HG03139 (cell line): ENCODE results near the gene BIVM.
A peak's percentile ranks its signal among the peaks of the same experiment; 100 is the strongest.

ENCODE experiments used
- ATAC-seq: cut with Tn5 transposase; IDR thresholded peaks from one replicate; pipeline ENCODE4 v1.9.1; 2021; ENCODE audit not compliant: unreplicated experiment

Gene BIVM

DNA sequence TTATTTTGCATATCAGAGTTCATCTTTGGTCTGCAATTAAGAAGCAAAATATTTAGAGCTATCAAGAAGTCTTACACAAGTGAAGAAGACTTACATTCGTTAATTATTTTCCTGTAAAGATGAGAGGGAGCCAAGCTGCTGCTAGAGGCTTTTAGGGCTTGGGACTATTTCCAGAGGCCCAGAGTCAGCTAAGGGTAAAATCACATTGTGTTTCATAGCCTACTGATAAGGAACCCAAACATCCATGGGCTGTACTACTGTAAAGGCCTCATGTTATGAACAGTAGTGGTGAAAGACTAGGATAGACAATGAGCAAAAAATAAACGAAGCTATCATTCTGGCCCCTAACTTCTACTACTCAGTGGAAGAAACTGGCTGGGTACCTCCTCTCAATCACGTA lies 14.4 kb upstream of the BIVM start:
- ATAC-seq = no peak

DNA sequence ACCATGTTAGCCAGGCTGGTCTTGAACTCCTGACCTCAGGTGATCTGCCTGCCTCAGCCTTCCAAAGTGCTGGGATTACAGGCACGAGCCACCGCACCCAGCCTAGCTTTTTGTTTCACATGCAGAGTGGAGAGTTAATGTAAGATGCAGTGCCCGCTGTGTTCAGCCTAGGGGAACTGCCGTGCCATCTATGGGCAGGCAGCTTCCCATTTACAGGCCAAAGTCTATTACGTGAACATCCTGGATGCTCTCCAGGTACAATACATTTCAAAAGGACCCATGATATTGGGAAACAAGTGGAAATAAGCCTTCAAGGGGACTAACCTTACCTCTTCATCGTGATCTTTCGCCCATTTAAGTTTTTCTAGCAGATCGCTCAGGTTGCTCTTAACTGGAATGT lies 10.2 kb upstream of the BIVM start:
- ATAC-seq = no peak

DNA sequence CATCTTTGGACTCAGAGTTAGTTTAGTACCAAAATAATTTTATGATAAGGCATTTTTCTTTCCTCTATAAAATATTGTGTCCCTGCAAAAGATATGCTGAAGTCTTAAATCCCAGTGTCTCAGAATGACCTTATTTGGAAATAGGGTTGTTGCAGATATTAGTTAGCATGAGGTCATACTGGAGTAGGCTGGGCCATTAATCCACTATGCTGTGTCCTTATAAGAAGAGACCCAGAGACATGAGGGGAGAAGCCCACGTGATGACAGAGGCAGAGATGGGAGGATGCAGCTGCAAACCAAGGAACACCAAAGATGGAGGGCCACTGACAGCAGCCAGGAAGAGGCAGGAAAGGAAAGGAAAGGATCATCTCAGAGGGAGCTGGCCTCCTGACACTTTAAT lies 6.5 kb upstream of the BIVM start:
- no peak for ATAC-seq

DNA sequence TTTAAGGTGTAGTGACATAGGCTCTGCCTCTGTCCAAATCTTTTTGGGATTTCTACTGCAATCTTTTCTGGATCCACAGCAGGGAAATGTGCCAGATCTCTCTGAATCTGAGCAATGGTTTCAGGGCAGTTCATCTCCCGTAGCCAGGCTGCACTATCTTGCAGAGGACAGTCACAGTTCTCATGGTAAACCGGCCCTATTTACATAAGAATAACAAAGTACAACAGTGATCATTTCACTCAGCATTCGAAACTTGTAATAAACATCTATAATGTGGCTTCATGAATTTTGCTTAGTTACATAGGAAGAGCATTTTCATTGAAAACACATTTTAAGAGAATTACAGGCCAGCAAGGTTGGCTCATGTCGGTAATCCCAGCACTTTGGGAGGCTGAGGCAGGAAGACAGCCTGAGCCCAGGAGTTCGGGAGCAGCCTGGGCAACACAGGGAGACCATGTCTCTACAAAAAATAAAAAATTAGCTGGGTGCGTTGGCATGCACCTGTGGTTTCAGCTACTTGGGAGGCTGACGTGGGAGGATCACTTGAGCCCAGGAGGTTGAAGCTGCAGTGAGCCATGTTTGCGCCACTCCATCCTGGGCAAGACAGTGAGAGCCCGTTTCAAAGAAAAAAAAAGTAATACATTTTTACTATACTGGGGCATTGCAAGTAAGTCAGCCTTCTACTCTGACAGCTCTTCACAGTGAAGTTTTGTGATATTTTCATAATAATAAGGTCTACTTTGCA lies 5.1 kb upstream of the BIVM start:
- no peak for ATAC-seq

DNA sequence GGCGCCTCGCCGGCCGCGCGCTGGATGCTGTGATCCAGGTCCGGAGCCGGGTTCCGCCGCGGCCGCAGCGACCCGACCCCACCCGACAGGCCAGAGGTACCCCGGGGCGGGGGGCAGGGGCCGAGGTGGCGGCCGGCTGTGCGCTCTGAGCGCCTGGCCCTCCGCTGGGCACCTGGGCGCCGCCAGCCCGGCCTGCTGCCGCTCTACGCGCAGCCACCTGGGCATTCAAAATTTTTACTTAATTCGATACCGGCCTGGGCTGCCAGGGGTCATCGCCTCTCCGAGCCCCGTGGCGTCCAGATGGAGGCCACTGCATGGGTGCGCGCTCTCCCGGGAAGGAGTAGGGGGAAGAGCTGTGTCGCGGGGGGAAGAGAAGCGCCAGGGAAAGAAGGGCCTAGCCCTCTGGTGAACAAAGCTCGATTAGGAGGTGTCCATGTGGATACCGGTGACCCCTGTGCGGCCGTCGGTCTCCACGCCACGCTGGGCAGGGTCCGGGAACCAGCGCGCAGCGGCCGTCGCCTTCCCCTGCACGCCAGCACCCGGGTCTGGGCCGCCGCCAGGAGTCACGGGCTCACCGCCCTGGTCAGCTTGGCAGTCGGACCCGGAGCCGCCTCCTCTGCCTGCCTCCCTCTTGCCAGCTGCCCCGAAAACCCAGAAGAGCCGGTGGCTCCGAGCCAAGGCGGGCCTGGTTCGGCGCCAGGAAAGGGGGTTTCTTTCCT lies 666 bp downstream of the BIVM start:
- peak; percentile 2 for ATAC-seq

DNA sequence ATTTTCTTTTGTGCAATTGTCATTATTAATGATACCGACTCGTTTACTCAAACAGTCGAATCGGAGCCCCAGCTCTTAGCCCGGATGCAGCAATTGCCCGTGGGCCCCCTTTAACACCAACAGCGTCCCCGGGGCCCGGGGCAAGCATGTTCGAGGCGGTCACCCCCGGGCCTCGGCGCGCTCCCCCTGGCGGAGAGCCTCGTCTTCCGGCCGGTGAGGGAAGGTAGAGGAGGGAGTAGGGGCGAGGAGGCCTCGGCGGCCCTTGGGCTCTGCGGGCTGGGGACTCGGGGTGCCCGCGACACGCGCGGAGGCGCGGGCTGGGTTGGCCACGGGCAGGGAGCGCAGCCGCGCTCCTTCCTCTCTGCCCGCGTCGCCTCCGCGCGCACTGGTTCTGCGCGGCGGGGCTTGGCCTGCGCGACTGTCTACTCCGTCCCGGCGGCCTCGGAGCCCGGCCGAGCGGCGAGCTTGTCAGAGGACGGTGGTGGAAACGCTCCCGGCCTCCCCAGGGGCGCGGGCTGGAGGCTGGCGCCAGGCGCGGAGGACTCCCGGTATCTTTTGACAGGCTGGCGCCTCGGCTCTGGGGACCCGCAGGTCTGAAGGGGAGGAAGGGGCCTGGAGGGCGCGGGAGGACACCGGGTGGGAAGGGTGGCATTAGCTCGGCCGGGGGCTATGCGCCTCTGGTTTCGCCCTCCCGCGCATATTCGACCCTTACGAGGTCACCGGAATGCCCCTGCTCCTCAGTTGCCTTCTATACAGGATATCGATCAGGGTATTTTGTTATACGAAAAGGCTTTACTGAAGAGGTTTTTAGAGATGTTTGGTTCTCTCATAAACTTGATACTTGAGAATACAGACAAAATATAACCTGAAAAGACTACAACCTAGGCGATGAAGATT lies 1.5 kb downstream of the BIVM start:
- peak; percentile 75 for ATAC-seq

DNA sequence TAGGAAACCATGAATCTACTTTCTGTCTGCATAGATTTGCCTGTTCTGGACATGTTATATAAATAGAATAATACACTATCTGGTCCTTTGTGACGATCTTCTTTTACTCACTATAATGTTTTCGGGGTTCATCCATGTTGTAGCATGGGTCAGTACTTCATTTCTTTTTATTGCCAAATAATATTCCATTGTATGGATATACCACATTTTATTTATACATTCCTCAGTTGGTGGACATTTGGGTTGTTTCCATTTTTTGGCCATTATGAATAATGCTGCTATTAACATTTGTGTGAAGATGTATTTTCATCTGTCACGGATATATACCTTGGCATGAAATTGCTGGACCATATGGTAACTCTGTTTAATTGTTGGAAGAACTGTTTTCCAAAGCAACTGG lies 6.8 kb downstream of the BIVM start:
- ATAC-seq = no peak

DNA sequence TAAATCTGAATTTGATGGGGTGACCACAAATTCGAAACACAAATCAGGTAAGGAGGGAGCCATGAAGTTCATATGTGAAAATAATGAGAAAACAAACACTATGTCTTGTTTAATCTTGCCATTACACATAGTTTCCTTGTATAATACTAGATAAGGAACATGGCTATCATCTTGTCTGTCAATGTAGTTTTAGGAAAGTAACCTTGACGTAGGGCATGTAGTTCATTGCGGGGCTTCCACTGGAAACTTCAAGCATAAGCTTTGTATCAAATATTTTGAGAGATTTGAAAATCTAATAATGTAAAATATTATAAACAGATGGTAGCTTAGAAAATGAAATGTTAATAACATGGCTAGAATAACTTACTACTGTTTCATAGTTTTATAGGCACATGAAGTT lies 8.8 kb downstream of the BIVM start:
- ATAC-seq = no peak

DNA sequence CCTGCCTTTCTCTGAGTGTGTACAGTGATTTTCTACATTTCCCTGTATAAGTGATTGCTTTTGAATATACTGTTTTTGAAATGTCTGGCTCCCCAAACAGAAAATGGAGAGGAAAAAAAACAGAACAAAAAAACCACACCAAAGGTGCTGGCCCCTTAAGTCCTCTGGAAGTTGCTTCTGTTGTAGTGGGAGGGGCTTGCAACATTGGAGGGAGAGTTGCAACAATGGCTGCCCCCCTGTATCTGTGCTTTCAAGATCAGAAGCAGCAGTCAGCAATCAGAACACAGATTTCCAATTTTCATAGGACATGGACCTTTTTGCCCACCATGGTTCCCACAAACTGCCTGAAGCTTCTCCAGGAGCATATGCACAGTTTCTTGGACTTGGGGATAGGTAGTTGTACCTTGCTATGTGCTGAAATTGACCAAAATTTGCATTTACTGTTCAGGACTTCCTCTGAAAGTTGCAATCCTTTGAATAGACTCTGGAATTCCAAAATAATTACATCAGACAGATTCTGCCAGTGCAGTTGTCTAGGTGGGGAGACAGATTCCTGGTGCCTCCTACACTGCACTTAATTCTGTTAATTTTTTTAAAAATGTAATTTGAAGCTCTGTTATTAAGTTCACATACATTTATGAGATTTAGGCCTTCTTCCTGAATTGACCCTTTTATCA lies 13.8 kb downstream of the BIVM start:
- ATAC-seq = no peak

DNA sequence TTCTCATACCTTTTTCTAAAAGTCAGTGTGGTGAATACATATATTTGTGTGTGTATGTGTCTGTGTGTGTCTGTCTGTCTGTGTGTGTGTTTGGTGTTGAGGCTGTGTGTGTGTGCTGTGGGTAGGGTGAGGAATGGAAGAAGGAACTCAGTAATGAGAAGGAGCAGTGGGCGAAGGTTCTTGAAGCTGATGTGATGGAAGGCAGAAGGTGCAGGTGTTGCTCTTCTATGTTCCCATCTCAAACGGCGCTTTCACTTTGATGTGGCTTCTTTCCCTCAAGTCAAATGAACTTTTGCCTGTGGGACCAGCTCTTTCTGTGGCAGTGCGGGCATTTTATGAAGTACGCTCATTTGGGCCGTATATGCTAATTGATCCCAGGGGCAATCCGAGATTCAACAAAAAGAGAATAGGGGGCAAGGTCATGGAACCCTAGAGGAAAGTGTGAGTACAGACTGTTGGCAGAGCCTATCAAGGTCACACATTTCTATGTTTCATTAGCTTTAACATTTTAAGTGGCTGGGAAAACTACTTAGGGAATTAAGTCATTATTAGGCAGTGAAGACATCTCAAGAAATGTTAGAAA lies 15.2 kb downstream of the BIVM start:
- ATAC-seq = no peak

DNA sequence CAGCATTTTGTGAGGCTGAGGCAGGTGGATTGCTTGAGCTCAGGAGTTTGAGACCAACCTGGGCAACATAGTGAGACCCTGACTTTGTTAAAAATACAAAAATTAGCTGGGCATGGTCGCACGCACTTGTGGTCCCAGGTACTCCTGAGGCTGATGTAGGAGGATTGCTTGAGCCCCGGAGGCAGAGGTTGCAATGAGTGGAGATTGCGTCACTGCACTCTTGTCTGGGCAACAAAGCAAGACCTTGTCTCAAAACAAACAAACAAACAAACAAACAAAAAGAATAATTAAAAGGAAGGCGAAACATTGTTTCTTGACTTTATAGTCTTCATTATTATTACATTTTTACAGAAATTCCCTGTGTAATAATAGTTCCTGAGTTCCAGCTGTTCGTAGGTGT lies 15.9 kb downstream of the BIVM start:
- no peak for ATAC-seq

DNA sequence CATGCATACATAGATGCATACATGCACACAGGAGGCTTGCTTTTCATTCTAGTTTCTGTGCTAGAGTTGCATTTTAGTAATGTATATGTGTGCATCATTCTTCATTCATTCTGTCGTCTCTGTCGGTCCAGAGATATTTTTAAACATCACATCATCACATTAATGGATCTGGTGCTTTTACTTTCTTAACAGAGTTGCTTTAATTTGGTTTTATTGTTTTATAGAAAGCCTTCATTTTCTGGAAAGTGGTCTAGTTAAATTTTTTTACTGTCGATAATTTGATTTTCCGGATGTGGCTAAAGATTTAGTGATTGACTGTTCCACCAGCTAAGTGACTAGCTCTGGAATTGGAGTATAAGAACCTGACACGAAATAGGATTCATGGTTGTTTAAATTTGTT lies 16.9 kb downstream of the BIVM start:
- ATAC-seq = no peak

DNA sequence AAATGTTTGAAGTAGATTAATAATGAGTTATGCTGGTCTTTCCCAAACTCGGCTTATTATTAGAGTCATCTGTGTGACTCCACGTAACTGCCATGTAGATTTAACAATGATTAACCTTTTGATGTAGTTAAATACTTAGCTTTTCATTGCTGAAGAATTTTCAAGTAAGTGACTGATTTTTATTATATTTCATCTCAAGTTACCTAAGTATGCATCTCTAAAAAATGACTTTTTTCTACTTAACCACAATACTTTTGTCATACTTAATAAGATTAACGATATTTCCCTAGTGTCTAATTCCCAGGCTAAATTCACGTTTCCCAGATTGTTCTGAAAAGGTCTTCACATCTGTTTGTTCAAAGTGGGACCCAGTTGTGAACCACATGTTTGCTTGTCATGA lies 17.8 kb downstream of the BIVM start:
- ATAC-seq = no peak

DNA sequence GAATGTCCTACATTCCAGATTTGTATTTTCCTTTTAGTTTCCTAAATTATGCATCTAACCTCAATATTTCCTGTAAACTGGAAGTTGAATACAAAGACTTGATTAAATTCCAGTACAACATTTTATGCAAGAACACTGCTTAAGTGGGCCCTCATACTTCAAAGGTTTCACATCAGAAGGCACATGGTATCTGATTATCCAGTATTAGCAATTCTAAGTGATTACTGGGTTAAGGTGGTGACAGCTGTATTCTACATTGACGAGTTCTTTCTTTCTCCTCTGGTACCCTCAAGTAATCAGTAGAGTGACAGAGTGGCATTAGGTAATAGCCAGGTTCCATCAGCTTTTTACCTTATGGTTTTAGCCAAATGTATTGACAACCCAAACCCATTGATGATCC lies 18.3 kb downstream of the BIVM start:
- no peak for ATAC-seq

DNA sequence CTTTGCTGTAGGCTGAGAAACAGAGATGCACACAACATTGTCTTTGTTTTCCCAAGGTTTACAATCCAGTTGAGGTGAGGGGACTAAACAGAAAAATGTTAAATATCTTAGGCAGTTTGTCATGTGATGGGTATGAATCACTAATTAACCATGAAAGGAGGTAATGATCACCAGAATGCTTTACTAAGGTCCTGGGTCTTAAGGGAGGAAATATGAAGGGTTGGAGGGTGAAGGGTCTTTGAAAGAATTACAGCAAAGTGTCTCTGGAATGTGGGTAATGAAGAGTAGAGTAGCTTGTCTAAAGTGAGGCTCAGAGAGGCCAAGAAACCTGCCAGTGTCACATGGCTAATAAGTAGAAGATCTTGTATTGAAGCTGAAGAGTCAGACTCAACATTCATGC lies 19.0 kb downstream of the BIVM start:
- no peak for ATAC-seq

DNA sequence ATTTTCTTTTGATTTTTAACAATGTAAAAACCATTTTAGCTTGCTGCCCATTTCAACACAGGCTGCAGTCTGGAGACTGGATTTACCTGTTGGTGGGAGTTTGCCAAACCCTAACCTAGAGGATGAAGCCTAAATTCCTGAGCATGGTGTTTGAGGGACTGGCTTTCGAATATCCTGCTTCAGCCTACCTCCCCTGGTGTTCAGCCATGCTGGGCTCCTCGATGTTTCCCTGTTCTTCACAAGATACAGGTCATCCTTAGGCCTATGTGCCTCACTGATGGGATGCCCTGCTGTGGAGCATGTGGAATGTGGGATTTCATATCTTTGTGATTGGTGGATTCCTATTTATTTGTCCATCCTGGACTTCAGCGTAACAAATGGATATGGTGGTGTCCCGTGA lies 26.5 kb downstream of the BIVM start:
- ATAC-seq = no peak

DNA sequence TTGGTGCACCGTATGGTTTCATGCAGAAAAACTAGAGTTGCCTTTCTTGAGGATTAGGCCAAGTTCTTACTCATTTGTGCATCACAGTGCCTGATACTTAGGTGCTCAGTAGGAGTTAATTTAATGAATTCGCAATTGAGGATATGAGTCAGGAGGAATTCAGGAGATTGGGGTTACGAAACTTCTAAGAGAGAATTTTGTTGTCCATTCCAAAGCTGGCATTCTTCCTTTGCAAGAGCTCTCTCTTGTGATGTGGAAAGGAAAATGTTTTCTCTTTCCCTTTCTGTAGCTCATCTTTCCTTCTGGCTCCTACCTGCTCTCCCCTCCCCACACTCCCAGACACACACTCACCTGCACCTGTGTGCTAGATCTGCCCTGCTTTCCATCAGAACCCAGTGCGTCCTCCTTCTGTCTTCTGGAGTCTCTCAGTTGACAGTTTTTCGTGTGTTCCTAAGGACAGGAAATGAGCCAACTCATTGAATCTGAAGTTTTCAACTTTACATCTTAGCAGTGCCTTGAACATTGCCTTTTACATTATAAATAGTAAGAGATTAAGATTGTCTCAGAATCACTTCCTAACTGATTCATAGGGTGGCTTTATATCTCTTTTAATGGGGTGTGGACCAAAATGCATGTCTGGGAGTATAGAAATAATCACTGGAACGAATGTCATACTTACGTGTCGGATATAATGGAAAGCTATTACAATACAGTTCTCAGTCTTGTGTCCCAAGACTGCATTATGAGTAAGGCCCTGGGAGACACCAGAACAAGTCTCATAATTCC lies 27.2 kb downstream of the BIVM start:
- no peak for ATAC-seq

DNA sequence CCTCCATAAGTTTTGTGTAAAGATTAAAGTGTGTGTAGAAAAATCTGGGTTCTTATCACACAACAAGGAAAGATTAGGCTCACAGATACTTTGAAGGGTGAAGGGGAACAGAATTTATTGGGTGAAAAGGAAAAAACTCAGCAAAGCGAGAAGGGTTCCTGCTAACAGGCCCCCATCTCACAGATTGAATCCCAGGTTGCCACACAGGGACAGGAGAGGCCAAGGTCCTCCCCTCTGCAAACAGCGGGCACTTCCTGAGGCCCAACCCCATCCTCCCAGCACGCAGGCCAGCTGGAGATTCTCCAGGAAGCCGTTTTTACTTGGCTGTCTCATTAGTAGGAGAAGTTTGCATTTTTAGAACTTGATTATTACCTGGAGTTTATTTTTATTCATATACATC lies 31.7 kb downstream of the BIVM start:
- no peak for ATAC-seq

DNA sequence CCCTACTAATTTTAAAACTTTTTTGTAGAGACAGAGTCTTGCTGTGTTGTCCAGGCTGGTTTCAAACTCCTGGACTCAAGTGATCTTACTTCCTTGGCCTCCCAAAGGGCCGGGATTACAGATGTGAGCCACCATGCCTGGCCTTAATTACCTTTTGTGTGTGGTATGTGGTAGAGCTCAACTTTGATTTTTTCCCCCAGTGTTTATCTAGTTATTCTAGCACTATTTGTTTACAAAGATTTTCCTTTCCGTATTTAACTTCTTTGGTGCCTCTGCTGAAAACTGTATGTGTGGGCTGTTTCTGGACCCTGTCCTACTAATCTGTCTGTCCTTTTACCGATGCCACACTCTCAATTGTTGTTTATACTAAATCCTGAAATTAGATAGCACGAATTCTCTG lies 37.6 kb downstream of the BIVM start:
- no peak for ATAC-seq

DNA sequence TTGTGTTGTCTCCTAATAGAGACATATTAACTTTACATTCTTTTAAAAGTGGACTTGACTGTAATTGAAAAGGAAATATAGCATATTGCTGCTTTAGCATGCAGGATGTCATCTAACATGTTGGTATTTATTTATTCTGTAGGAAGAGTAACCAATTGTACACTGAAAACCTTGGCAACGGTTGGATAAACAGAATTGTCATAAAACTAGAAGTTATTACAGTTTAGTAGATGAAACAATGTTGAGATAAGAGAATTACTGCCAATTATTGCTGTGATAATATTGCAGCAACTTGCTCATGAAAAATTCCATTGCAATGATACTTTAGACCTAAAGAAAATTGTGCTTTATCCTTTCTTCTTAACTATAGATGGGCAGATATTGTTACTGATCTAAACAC lies 39.4 kb downstream of the BIVM start:
- ATAC-seq = no peak
